Measurements from ENCODE around the gene C19orf85. TPM values are rescaled to one million over a fixed set of nuclear protein-coding genes. Genes with fewer than 3 reads are reported as not detected.

Gene C19orf85
- total RNA-seq, 1 experiment from 2014 or later = not detected

- no peaks in the 10 kb centered on the region for H3K27me3 ChIP-seq (ENCODE audit: low read length)
- peaks cover 33% of the 10 kb centered on the region for H3K4me1 ChIP-seq (ENCODE audit: insufficient read depth, low read length)
- intact Hi-C loops (cut with micrococcal nuclease) = no loop called here
- no peak for TF ChIP-seq CTCF (conservative IDR thresholded peaks at IDR 0.05; ENCODE audit: low read depth, low read length)
- TF ChIP-seq EZH2phosphoT487 (IDR thresholded peaks at IDR 0.05; ENCODE audit: borderline replicate concordance, low read length) = no peak
- TF ChIP-seq EZH2 (IDR thresholded peaks at IDR 0.05; ENCODE audit: low read length, unreplicated experiment) = no peak
- peak within 1 kb of the TSS; percentile 18 for H3K9ac ChIP-seq (ENCODE audit: low read length)
- H3K79me2 ChIP-seq (ENCODE audit: low read length) = no peaks in the 10 kb centered on the region
- BruUV-seq (replicated peaks) = no TSS peak
- peak within 1 kb of the TSS; percentile 39 for H2AFZ ChIP-seq (ENCODE audit: low read length)
- no peaks in the 10 kb centered on the region for H3K36me3 ChIP-seq (ENCODE audit: low read depth, low read length)
- ChIA-PET CTCF (interaction anchor here (0.5 to 1.9 kb wide), 3 partner anchors 12 to 82 kb away, joined by 3 to 13 read pairs (median 3); partner anchors contain the start of gene ZNF628), POLR2A (ENCODE audit: unreplicated experiment) (no interaction called here)
- H3K9me3 ChIP-seq (ENCODE audit: low read length) = no peaks in the 10 kb centered on the region
- peak within 1 kb of the TSS; percentile 73 for H3K27ac ChIP-seq (ENCODE audit: low read length)
- ATAC-seq (no peak), DNase-seq (no peak)
- no peaks in the 10 kb centered on the region for H3K9me2 ChIP-seq (replicated peaks; ENCODE audit: low read length)
- H3K4me2 ChIP-seq (ENCODE audit: low read length) = peak within 1 kb of the TSS; percentile 70
- peak within 1 kb of the TSS; percentile 9; the same call in 1 of the 2 replicates for H3K4me3 ChIP-seq (ENCODE audit: low read length)
- H3F3A ChIP-seq (ENCODE audit: low read length, unreplicated experiment) = peaks cover 3% of the 10 kb centered on the region
- no peaks in the 10 kb centered on the region for H4K20me1 ChIP-seq (ENCODE audit: low read length)
Observed at GRCh38 chr19:55487924-55488687, 23.6 kb upstream of the C19orf85 start, which contains the start of gene SSC5D. SSC5D (plus strand) TSS chr19:55488436; CDS start chr19:55488590, 154 bp downstream.

GRCh38 chr19:55486971-55487923 is 22.7 kb upstream of the C19orf85 start:
- Histone ChIP-seq H3K9ac (ENCODE audit: low read length) (peak overlapping the region; percentile 18), H4K20me1 (ENCODE audit: low read length) (no peaks in the 10 kb centered on the region), H3K4me2 (ENCODE audit: low read length) (peak overlapping the region; percentile 70), H3K79me2 (ENCODE audit: low read length) (no peaks in the 10 kb centered on the region), H3K4me3 (ENCODE audit: low read length) (peak overlapping the region; percentile 9; the same call in 1 of the 2 replicates), H3K27ac (ENCODE audit: low read length) (peak overlapping the region; percentile 73), H3K27me3 (ENCODE audit: low read length) (no peaks in the 10 kb centered on the region), H3K36me3 (ENCODE audit: low read depth, low read length) (no peaks in the 10 kb centered on the region), H3K4me1 (ENCODE audit: insufficient read depth, low read length) (peaks cover 33% of the 10 kb centered on the region), H3K9me2 (replicated peaks; ENCODE audit: low read length) (no peaks in the 10 kb centered on the region), H3K9me3 (ENCODE audit: low read length) (no peaks in the 10 kb centered on the region), H2AFZ (ENCODE audit: low read length) (peak overlapping the region; percentile 39), H3F3A (ENCODE audit: low read length, unreplicated experiment) (peaks cover 3% of the 10 kb centered on the region)
- ChIA-PET POLR2A (ENCODE audit: unreplicated experiment) (interaction anchor here (0.6 kb wide), 1 partner anchor 331 kb away, joined by 23 read pairs; no protein-coding TSS in a partner anchor), CTCF (interaction anchor here (0.5 to 1.9 kb wide), 3 partner anchors 11 to 81 kb away, joined by 3 to 13 read pairs (median 3); partner anchors contain the start of gene ZNF628)
- TF ChIP-seq EZH2 (IDR thresholded peaks at IDR 0.05; ENCODE audit: low read length, unreplicated experiment) (no peak), EZH2phosphoT487 (IDR thresholded peaks at IDR 0.05; ENCODE audit: borderline replicate concordance, low read length) (no peak), CTCF (conservative IDR thresholded peaks at IDR 0.05; ENCODE audit: low read depth, low read length) (no peak)
- intact Hi-C loops (cut with micrococcal nuclease) = no loop called here
- DNase-seq (peak; percentile 81), ATAC-seq (peak; percentile 69)
- no TSS peak for BruUV-seq (replicated peaks)

Measured in PC-3 (cell line).